HepG2 (cell line): ENCODE results near the gene TMEM33. TPM values are rescaled to one million over a fixed set of nuclear protein-coding genes. Genes with fewer than 3 reads are reported as not detected.

Source experiments
- ARID4A ChIP-seq: sonication (generic); formaldehyde crosslinking; IDR thresholded peaks from 2 replicates; pipeline ENCODE4 v1.5.0; 2020; ENCODE audit warnings: mild to moderate bottlenecking, missing genetic modification reagents, borderline replicate concordance
- EZH2 ChIP-seq: conservative IDR thresholded peaks from 2 replicates; pipeline ENCODE4 v1.6.1; 2012; ENCODE audit warnings: mild to moderate bottlenecking, low read depth, low read length, moderate library complexity
- GLMP ChIP-seq: sonication (generic); formaldehyde crosslinking; IDR thresholded peaks from 2 replicates; pipeline ENCODE4 v1.9.0; 2021; ENCODE audit warnings: missing genetic modification reagents, mild to moderate bottlenecking, borderline replicate concordance
- polyA plus RNA-seq, 8 experiments: library from polyadenylated mRNA; depleted of rRNA in 3 of 8; stranded (reverse) in 7 of 8; unstranded in 1 of 8; fragments of >200 nt; fragmentation: Illumina TruSeq in 4 of 8; extraction: Trizol in 4 of 8; gene quantifications; 2 replicates each; pipeline versions ENCODE4 v1.2.1 to v1.2.3, GENCODE V29; 2011 to 2016; ENCODE audit warnings: low read depth in 4 of 8, missing spikeins in 1 of 8, mixed read lengths in 1 of 8; ENCODE audit not compliant: insufficient read depth in 1 of 8
- small RNA-seq, 3 experiments: library from RNA; depleted of rRNA; stranded (forward); fragments of <200 nt; gene quantifications; one replicate each; pipeline ENCODE3, GENCODE V24; 2012; ENCODE audit warnings: low read depth in 2 of 3, low replicate concordance in 1 of 3; ENCODE audit not compliant: insufficient read length in 3 of 3, insufficient read depth in 2 of 3
- total RNA-seq, 5 experiments: library from RNA; depleted of rRNA; stranded (reverse); fragments of >200 nt; fragmentation: Illumina TruSeq; extraction: Trizol; gene quantifications; 2 replicates each; pipeline ENCODE4 v1.2.3, GENCODE V29; 2016; ENCODE audit warnings: low read depth in 1 of 5

The TMEM33 gene
- total and polyA plus RNA-seq, 2 of the 13 experiments (the other 11 are each of a cell fraction or from before 2014, with no cell fraction given): 36.1 to 66.6 TPM

GRCh38 chr4:42008011-42008786, 73.0 kb downstream of the TMEM33 start (continued):
- TF ChIP-seq ARID4A: no peak
- TF ChIP-seq EZH2: no peak
- no peak for TF ChIP-seq GLMP (CRISPR knock-in tag)

Small RNA genes within 50 kb of the gene (small RNA-seq; reads per million reads assigned to genes)
- gene AC108210.2: 0 reads per million in 3 experiments

Other genes starting within 250 kb of the TMEM33 start
- gene PHOX2B, start 186.7 kb upstream of the TMEM33 start, total RNA-seq (2016; rRNA removed; fragmentation: Illumina TruSeq; extraction: Trizol): not detected in 2 replicates
- gene PHOX2B, start 186.7 kb upstream of the TMEM33 start, polyA plus RNA-seq (2011; rRNA removed): not detected in 2 replicates
- 0.09 TPM in 1 of 2 replicates, not detected in the other for gene DCAF4L1, start 46.3 kb downstream of the TMEM33 start, total RNA-seq (2016; rRNA removed; fragmentation: Illumina TruSeq; extraction: Trizol)
- 0.03 and 0.05 TPM in 2 replicates for gene DCAF4L1, start 46.3 kb downstream of the TMEM33 start, polyA plus RNA-seq (2011; rRNA removed)
- 72.8 and 104 TPM in 2 replicates for gene SLC30A9, start 55.1 kb downstream of the TMEM33 start, total RNA-seq (2016; rRNA removed; fragmentation: Illumina TruSeq; extraction: Trizol)
- 20.4 and 27.5 TPM in 2 replicates for gene SLC30A9, start 55.1 kb downstream of the TMEM33 start, polyA plus RNA-seq (2011; rRNA removed)
- not detected in 2 replicates for gene BEND4, start 217.2 kb downstream of the TMEM33 start, total RNA-seq (2016; rRNA removed; fragmentation: Illumina TruSeq; extraction: Trizol)
- not detected in 2 replicates for gene BEND4, start 217.2 kb downstream of the TMEM33 start, polyA plus RNA-seq (2011; rRNA removed)